Spleen (tissue), 11 donors: ENCODE measurements around the gene VPS37B. TPM values are rescaled to one million over a fixed set of nuclear protein-coding genes. Genes with fewer than 3 reads are reported as not detected.
"Not testable (repeated sequence)": the region's sequence is repeated elsewhere in the genome, so short reads cannot be mapped to it uniquely, and the experiment has no call there.

Experiments used
- DNase-seq: peaks from one replicate; pipeline ENCODE4 v3.0.0-alpha.2; 2020
- H3K27ac ChIP-seq, 8 donors: fragments of 200-600 bp; sonication (generic) in 7 of 8; 1 replicate in 4 of 8; 2 replicates in 4 of 8; pipeline versions ENCODE4 v1.5.0 to v1.8.0; 2016 to 2021; ENCODE audit warnings: inconsistent platforms in 4 of 8, mild to moderate bottlenecking in 4 of 8, moderate library complexity in 1 of 8
- H3K27me3 ChIP-seq, 7 donors: fragments of 200-600 bp; sonication (generic) in 6 of 7; replicated peaks in 1 of 7; 1 replicate in 4 of 7; 2 replicates in 3 of 7; pipeline versions ENCODE4 v1.5.0 to v1.8.0; 2016 to 2021; ENCODE audit warnings: inconsistent platforms in 3 of 7, mild to moderate bottlenecking in 1 of 7
- H3K36me3 ChIP-seq, 6 donors: fragments of 200-600 bp; sonication (generic) in 5 of 6; 1 replicate in 4 of 6; 2 replicates in 2 of 6; pipeline versions ENCODE4 v1.5.0 to v1.8.0; 2016 to 2021; ENCODE audit warnings: inconsistent platforms in 2 of 6
- H3K4me1 ChIP-seq, 6 donors: fragments of 200-600 bp; sonication (generic) in 5 of 6; 1 replicate in 3 of 6; 2 replicates in 3 of 6; pipeline versions ENCODE4 v1.5.0 to v1.8.0; 2016 to 2021; ENCODE audit warnings: inconsistent platforms in 3 of 6
- H3K4me3 ChIP-seq, 8 donors: fragments of 200-600 bp; sonication (generic) in 7 of 8; 1 replicate in 4 of 8; 2 replicates in 4 of 8; pipeline versions ENCODE4 v1.5.0 to v1.8.0; 2016 to 2021; ENCODE audit warnings: inconsistent platforms in 4 of 8, mild to moderate bottlenecking in 4 of 8, moderate library complexity in 2 of 8
- H3K9me3 ChIP-seq, 8 donors: fragments of 200-600 bp; sonication (generic) in 7 of 8; 1 replicate in 4 of 8; 2 replicates in 4 of 8; pipeline versions ENCODE4 v1.5.0 to v1.8.0; 2016 to 2021; ENCODE audit warnings: inconsistent platforms in 4 of 8
- POLR2A ChIP-seq, 3 donors: fragments of 450-650 bp; IDR thresholded peaks; one replicate each; pipeline ENCODE4 v1.5.1; 2017; ENCODE audit warnings: antibody characterized with exemption in 3 of 3, mild to moderate bottlenecking in 1 of 3
- POLR2AphosphoS5 ChIP-seq, 3 donors: sonication (generic); formaldehyde crosslinking; IDR thresholded peaks; one replicate each; pipeline ENCODE4 v1.5.1; 2017; ENCODE audit warnings: antibody characterized with exemption in 3 of 3
- WGBS, 5 donors: extraction: QIAGEN DNeasy Blood & Tissue Kit in 3 of 5; methylation state at CpG; one replicate each; pipeline versions ENCODE4 v1.1.5 to v1.1.7; 2013 to 2018; 5-methylcytosine and 5-hydroxymethylcytosine counted together
- intact Hi-C: fragments of 100-400 bp; cut with DNase I; formaldehyde crosslinking; loops from one replicate; pipeline ENCODE4 v1.15.0; 2023; ENCODE audit warnings: low total_unique reads
- polyA plus RNA-seq, 3 donors: library from polyadenylated mRNA; stranded (reverse); fragments of 200-250 nt; gene quantifications; one replicate each; pipeline ENCODE4 v1.2.1, GENCODE V29; 2013
- total RNA-seq, 7 donors: library from RNA; depleted of rRNA in 3 of 7; stranded (reverse); fragments of >200 nt in 3 of 7; fragmentation: NEBNext Ultra II Directional in 4 of 7; extraction: Animal tissue kit (Norgen Biotek cat#: 25700) in 4 of 7; gene quantifications; one replicate each; pipeline versions ENCODE4 v1.1.0 to v1.2.1, GENCODE V29; 2016 to 2021
- TF ChIP-seq, protein P1 (sequence below), 11 experiments: fragments of 200-600 bp in 7 of 11; fragments of 450-650 bp in 4 of 11; sonication (generic) in 4 of 11; IDR thresholded peaks in 8 of 11; conservative IDR thresholded peaks in 3 of 11; 1 replicate in 7 of 11; 2 replicates in 4 of 11; pipeline versions ENCODE4 v1.4.0 to v1.8.0; 2016 to 2021; ENCODE audit warnings: antibody characterized with exemption in 11 of 11, inconsistent platforms in 4 of 11, mild to moderate bottlenecking in 1 of 11
- donor health status: healthy with polysubstance abuse.
- donor health status: DM: no; HTN: no; CAD: no; lungs with moderate emphysema.
- donor health status: DM: no; HTN: no; CAD: no.
- donor health status: Bipolar disorder and iron deficiency.
- donor health status: healthy.
- donor health status: DM: no; HTN: no; CAD: no.
- donor health status: DM: yes; HTN: yes; CAD: no.

VPS37B gene
- total and polyA plus RNA-seq, 10 donors: 24.8 to 67.5 (median 47.3) TPM

- DNase-seq: no peak
- Histone ChIP-seq H3K4me3 (peak overlapping the region; percentile 49 to 75 (median 66)), H3K36me3 (peaks cover 0 to 5% (median 0%) of the 10 kb centered on the region in 6 donors), H3K4me1 (peaks cover 48 to 93% (median 83%) of the 10 kb centered on the region in 6 donors), H3K27me3 (no peaks in the 10 kb centered on the region), H3K27ac (peak overlapping the region; percentile 83 to 98 (median 93)), H3K9me3 (no peaks in the 10 kb centered on the region)
- WGBS, 5 donors: 4 to 11% (median 7%) methylated on average over 9 of the region's 9 CpGs
- TF ChIP-seq, protein P1, sequence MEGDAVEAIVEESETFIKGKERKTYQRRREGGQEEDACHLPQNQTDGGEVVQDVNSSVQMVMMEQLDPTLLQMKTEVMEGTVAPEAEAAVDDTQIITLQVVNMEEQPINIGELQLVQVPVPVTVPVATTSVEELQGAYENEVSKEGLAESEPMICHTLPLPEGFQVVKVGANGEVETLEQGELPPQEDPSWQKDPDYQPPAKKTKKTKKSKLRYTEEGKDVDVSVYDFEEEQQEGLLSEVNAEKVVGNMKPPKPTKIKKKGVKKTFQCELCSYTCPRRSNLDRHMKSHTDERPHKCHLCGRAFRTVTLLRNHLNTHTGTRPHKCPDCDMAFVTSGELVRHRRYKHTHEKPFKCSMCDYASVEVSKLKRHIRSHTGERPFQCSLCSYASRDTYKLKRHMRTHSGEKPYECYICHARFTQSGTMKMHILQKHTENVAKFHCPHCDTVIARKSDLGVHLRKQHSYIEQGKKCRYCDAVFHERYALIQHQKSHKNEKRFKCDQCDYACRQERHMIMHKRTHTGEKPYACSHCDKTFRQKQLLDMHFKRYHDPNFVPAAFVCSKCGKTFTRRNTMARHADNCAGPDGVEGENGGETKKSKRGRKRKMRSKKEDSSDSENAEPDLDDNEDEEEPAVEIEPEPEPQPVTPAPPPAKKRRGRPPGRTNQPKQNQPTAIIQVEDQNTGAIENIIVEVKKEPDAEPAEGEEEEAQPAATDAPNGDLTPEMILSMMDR (IDR thresholded peaks at IDR 0.05 in 8 of 11, conservative IDR thresholded peaks at IDR 0.05 in 3 of 11): no peak
- TF ChIP-seq POLR2AphosphoS5 (IDR thresholded peaks at IDR 0.05) (no peak), POLR2A (IDR thresholded peaks at IDR 0.05) (no peak)
- intact Hi-C loops: no loop called here
These were observed 612 bp downstream of the VPS37B start for GRCh38 chr12:122895320-122895703.

GRCh38 chr12:122894193-122895121 is 1.5 kb downstream of the VPS37B start:
- Histone ChIP-seq H3K9me3 (no peaks in the 10 kb centered on the region), H3K36me3 (peaks cover 0 to 5% (median 0%) of the 10 kb centered on the region in 6 donors), H3K27me3 (no peaks in the 10 kb centered on the region), H3K4me3 (peak overlapping the region; percentile 49 to 75 (median 66)), H3K4me1 (peaks cover 56 to 93% (median 84%) of the 10 kb centered on the region in 6 donors), H3K27ac (peak overlapping the region; percentile 83 to 98 (median 93))
- intact Hi-C loops: no loop called here
- WGBS, 5 donors: 29 to 37% (median 32%) methylated on average over 15 of the region's 15 CpGs
- TF ChIP-seq POLR2A (IDR thresholded peaks at IDR 0.05) (no peak), POLR2AphosphoS5 (IDR thresholded peaks at IDR 0.05) (no peak)
- TF ChIP-seq, protein P1 (IDR thresholded peaks at IDR 0.05 in 8 of 11, conservative IDR thresholded peaks at IDR 0.05 in 3 of 11): no peak
- no peak for DNase-seq

DNA sequence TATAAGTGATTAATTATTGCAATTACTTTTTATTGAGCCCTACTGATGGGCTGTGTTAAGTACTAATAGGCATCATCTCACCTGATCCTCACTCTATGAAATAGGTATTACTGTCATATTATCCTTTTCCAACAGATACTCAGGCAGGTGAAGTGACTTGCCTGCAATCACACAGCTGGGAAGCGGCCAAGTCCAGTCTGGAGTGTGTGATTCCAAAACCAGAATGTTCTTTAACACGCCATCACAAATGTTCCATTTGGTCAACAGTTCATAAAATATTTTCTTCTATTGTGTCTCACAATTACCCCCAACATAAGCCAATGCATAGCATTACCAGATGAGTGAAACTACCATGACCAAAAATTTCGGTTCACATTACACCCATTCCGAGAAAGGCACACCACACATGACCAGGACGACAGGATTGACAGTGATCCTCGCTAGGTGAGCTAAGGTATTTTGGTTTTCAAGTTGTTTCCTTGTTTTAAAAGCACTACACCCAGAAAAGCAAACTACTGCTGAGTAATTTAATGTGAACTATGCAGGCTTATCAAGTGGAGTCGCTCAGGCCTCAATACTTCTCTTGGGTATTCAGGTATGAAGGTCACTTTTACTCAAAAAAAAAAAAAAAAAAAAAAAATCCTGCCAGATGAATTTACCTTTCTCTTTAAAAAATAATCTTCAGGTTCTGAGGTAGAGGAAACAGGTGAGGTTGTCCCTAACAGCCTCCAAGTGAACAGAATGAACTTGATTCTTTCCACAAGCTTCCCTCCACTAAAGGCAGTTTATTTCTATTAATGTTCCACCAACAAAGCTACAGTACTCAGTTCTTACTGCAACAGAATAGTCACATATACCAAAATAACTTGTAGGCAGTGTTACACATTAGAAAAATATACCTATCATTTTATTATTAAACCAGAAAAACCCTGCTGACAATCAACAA is 2.4 kb downstream of the VPS37B start:
- DNase-seq: no peak
- H3K27me3 ChIP-seq: no peaks in the 10 kb centered on the region
- H3K4me3 ChIP-seq: peak overlapping the region in 7 of 8 donors; percentile 49 to 75 (median 63)
- intact Hi-C loops: no loop called here
- no peaks in the 10 kb centered on the region for H3K9me3 ChIP-seq
- WGBS, 5 donors: 85 to 92% (median 88%) methylated on average over 7 of the region's 7 CpGs
- H3K4me1 ChIP-seq: peaks cover 61 to 93% (median 85%) of the 10 kb centered on the region in 6 donors
- H3K27ac ChIP-seq: peak overlapping the region in 7 of 8 donors; percentile 89 to 98 (median 93)
- H3K36me3 ChIP-seq: peaks cover 0 to 5% (median 0%) of the 10 kb centered on the region in 6 donors
- TF ChIP-seq POLR2A (IDR thresholded peaks at IDR 0.05) (no peak), POLR2AphosphoS5 (IDR thresholded peaks at IDR 0.05) (no peak)
- TF ChIP-seq, protein P1 (IDR thresholded peaks at IDR 0.05 in 8 of 11, conservative IDR thresholded peaks at IDR 0.05 in 3 of 11): no peak

- H3K9me3 ChIP-seq, intact Hi-C loops, H3K36me3 ChIP-seq, DNase-seq, H3K27me3 ChIP-seq: not testable (repeated sequence)
- H3K27ac ChIP-seq: peak overlapping the region; percentile 44 to 98 (median 92)
- WGBS, 5 donors: 90 to 100% (median 94%) methylated on average over 9 of the region's 9 CpGs
- H3K4me3 ChIP-seq: peak overlapping the region in 1 of 8 donors; percentile 41
- peaks cover 65 to 93% (median 85%) of the 10 kb centered on the region in 6 donors for H3K4me1 ChIP-seq
These were observed 3.2 kb downstream of the VPS37B start for GRCh38 chr12:122892724-122893123.
